Naive thymus-derived CD8-positive, alpha-beta T cell (primary cell): ENCODE data around the gene C19orf53. TPM values are rescaled to one million over a fixed set of nuclear protein-coding genes. Genes with fewer than 3 reads are reported as not detected.

Source experiments
- ATAC-seq, 2 donors: fragments of 150-1000 bp; cut with Tn5 transposase in 1 of 2; sonication (Bioruptor Pico), chemical (Tn5 transposase) in 1 of 2; 1 replicate in 1 of 2; 2 replicates in 1 of 2; pipeline ENCODE4 v1.10.0; 2021; ENCODE audit warnings: mild to moderate bottlenecking in 2 of 2, moderate library complexity in 2 of 2
- POLR2A ChIA-PET: fragments of 350-600 bp; sonication (Branson Sonifier 250); formaldehyde crosslinking; loops from one replicate; lab custom pipeline; 2021; ENCODE audit warnings: antibody characterized with exemption; lab: Charles Lee
- DNase-seq, 10 donors: peaks; one replicate each; pipeline versions ENCODE4 v3.0.0 to v3.0.0-alpha.2; 2020 to 2022
- H3K27ac Mint-ChIP-seq, 10 donors: one replicate each; pipeline ENCODE4 v1.8.0; 2020 to 2022; ENCODE audit warnings: mild to moderate bottlenecking in 10 of 10, mixed read lengths in 10 of 10, moderate library complexity in 4 of 10, inconsistent platforms in 1 of 10
- H3K27me3 Mint-ChIP-seq, 5 donors: one replicate each; pipeline ENCODE4 v1.8.0; 2021 to 2022; ENCODE audit warnings: mixed read lengths in 5 of 5
- H3K36me3 Mint-ChIP-seq, 3 donors: one replicate each; pipeline ENCODE4 v1.8.0; 2020 to 2022; ENCODE audit warnings: mixed read lengths in 3 of 3, mild to moderate bottlenecking in 2 of 3, inconsistent platforms in 1 of 3
- H3K4me1 Mint-ChIP-seq, 4 donors: one replicate each; pipeline ENCODE4 v1.8.0; 2021 to 2022; ENCODE audit warnings: mixed read lengths in 4 of 4
- H3K4me3 Mint-ChIP-seq, 10 donors: one replicate each; pipeline ENCODE4 v1.8.0; 2020 to 2022; ENCODE audit warnings: mild to moderate bottlenecking in 10 of 10, mixed read lengths in 10 of 10, moderate library complexity in 6 of 10, inconsistent platforms in 1 of 10
- H3K9me3 Mint-ChIP-seq, 9 donors: one replicate each; pipeline ENCODE4 v1.8.0; 2020 to 2022; ENCODE audit warnings: mixed read lengths in 9 of 9, mild to moderate bottlenecking in 3 of 9, inconsistent platforms in 1 of 9, moderate library complexity in 1 of 9
- polyA plus RNA-seq, 3 donors: library from polyadenylated mRNA; unstranded; fragments of 300-500 nt; fragmentation: Illumina TruSeq; gene quantifications; one replicate each; pipeline ENCODE4 v1.2.3, GENCODE V29; 2021
- total RNA-seq, 8 experiments: library from RNA in 2 of 8; stranded (reverse) in 2 of 8; gene quantifications; one replicate each; pipeline ENCODE4 v1.2.3 and lab custom pipeline; 2021 to 2026

C19orf53 gene
- total and polyA plus RNA-seq, 5 experiments from 2014 or later = 74.1 to 324 (median 248) TPM

GRCh38 chr19:13819238-13819637 lies 45.0 kb downstream of the C19orf53 start:
- H3K27ac Mint-ChIP-seq = no peak overlapping the region
- DNase-seq (no peak), ATAC-seq (no peak)
- POLR2A ChIA-PET = interaction anchor here (0.6 kb wide), 1 partner anchor 39 kb away, joined by 9 read pairs; no protein-coding TSS in a partner anchor
- no peaks in the 10 kb centered on the region for H3K9me3 Mint-ChIP-seq
- peaks cover 0 to 17% (median 6%) of the 10 kb centered on the region in 4 donors for H3K4me1 Mint-ChIP-seq
- no peak overlapping the region for H3K4me3 Mint-ChIP-seq
- H3K27me3 Mint-ChIP-seq = no peaks in the 10 kb centered on the region
- peaks cover 0 to 26% (median 10%) of the 10 kb centered on the region in 3 donors for H3K36me3 Mint-ChIP-seq

DNA sequence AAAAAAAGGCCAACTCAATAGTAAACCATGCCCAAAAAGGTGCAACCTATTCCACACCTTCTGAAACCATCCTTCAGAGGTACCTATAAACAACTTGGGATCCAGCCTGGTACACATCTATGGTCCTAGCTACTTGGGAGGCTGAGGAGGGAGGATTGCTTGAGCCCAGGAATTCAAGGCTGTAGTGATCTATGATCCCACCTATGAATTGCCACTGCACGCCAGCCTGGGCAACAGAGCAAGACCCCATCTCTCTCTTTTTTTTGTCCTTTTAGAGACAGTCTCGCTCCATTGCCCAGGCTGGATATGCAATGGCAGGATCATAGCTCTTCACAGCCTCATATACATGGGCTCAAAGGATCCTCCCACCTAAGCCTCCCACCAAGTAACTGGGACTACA lies 47.0 kb downstream of the C19orf53 start:
- no peaks in the 10 kb centered on the region for H3K9me3 Mint-ChIP-seq
- POLR2A ChIA-PET = interaction anchor here (0.6 kb wide), 2 partner anchors 14 to 31 kb away, joined by 3 to 6 read pairs; no protein-coding TSS in a partner anchor
- DNase-seq = no peak
- H3K27me3 Mint-ChIP-seq = no peaks in the 10 kb centered on the region
- H3K36me3 Mint-ChIP-seq = peaks cover 0 to 26% (median 10%) of the 10 kb centered on the region in 3 donors
- no peak overlapping the region for H3K4me3 Mint-ChIP-seq
- peaks cover 0 to 11% (median 6%) of the 10 kb centered on the region in 4 donors for H3K4me1 Mint-ChIP-seq
- ATAC-seq = no peak
- H3K27ac Mint-ChIP-seq = no peak overlapping the region

DNA sequence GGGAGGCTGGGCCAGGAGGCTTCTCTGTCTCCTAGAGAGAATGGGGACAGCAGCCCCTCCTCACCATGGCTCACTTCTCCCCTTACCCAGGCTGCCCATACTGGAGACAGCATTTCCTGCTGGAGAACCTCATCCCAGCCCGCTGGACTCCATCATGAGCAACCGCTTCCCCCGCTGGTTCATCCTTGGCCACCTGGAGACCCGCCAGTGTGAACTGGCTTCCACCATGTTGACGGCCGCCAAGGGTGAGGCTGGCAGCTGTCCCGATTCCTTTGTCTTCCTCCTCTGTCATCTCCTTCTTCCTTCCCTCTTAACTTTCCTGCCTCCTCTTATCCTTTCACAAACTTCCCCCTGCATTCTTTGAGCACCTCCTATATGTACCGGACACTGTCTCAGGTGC lies 49.0 kb downstream of the C19orf53 start:
- H3K36me3 Mint-ChIP-seq = peaks cover 0 to 27% (median 6%) of the 10 kb centered on the region in 3 donors
- peak overlapping the region in 1 of 10 donors; percentile 54 for H3K27ac Mint-ChIP-seq
- H3K4me3 Mint-ChIP-seq = no peak overlapping the region
- DNase-seq = no peak
- POLR2A ChIA-PET = no interaction called here
- no peak for ATAC-seq
- H3K27me3 Mint-ChIP-seq = no peaks in the 10 kb centered on the region
- no peaks in the 10 kb centered on the region for H3K9me3 Mint-ChIP-seq
- peaks cover 0 to 6% (median 5%) of the 10 kb centered on the region in 4 donors for H3K4me1 Mint-ChIP-seq

DNA sequence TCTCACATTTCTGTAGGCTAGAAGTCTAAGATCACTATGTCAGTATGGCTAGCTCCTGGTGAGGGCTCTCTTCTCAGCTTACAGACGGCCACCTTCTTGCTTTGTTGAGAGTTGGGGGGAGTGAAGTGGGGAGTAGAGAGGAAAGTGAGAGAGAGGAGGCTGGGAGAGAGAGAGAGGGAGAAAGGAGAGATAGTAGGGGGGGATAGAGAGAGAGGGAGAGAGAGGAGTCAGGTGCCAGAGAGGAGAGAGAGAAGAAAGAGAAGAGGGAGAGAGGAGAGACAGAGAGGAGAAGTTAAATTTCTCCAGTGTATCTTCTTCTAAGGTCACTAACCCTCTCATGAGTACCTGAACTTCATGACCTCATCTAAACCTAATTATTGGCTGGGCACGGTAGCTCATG lies 49.6 kb downstream of the C19orf53 start:
- no peaks in the 10 kb centered on the region for H3K9me3 Mint-ChIP-seq
- peaks cover 0 to 6% (median 6%) of the 10 kb centered on the region in 4 donors for H3K4me1 Mint-ChIP-seq
- no peak for ATAC-seq
- H3K27me3 Mint-ChIP-seq = no peaks in the 10 kb centered on the region
- no peak for DNase-seq
- peaks cover 0 to 27% (median 5%) of the 10 kb centered on the region in 3 donors for H3K36me3 Mint-ChIP-seq
- peak overlapping the region in 2 of 10 donors; percentile 57 to 62 for H3K27ac Mint-ChIP-seq
- POLR2A ChIA-PET = interaction anchor here (1.1 kb wide), 1 partner anchor 10 kb away, joined by 4 read pairs; no protein-coding TSS in a partner anchor
- no peak overlapping the region for H3K4me3 Mint-ChIP-seq

- Mint-ChIP-seq H3K27ac (no peak overlapping the region), H3K4me1 (peaks cover 0 to 6% (median 6%) of the 10 kb centered on the region in 4 donors), H3K9me3 (no peaks in the 10 kb centered on the region), H3K36me3 (peaks cover 0 to 28% (median 5%) of the 10 kb centered on the region in 3 donors), H3K4me3 (no peak overlapping the region), H3K27me3 (no peaks in the 10 kb centered on the region)
- no peak for DNase-seq
- POLR2A ChIA-PET = interaction anchor here (0.6 to 1.1 kb wide), 2 partner anchors 11 to 14 kb away, joined by 4 to 7 read pairs; no protein-coding TSS in a partner anchor
- ATAC-seq = no peak
Measured at GRCh38 chr19:13824703-13825102, 50.4 kb downstream of the C19orf53 start.

GRCh38 chr19:13825489-13826441 lies 51.5 kb downstream of the C19orf53 start:
- ATAC-seq (no peak), DNase-seq (no peak)
- no peaks in the 10 kb centered on the region for H3K9me3 Mint-ChIP-seq
- H3K36me3 Mint-ChIP-seq = peaks cover 0 to 18% (median 5%) of the 10 kb centered on the region in 3 donors
- POLR2A ChIA-PET = interaction anchor here (1.4 kb wide), 1 partner anchor 11 kb away, joined by 5 read pairs; no protein-coding TSS in a partner anchor
- no peaks in the 10 kb centered on the region for H3K27me3 Mint-ChIP-seq
- peaks cover 0 to 6% (median 6%) of the 10 kb centered on the region in 4 donors for H3K4me1 Mint-ChIP-seq
- peak overlapping the region in 1 of 10 donors; percentile 48 for H3K27ac Mint-ChIP-seq
- H3K4me3 Mint-ChIP-seq = no peak overlapping the region

DNA sequence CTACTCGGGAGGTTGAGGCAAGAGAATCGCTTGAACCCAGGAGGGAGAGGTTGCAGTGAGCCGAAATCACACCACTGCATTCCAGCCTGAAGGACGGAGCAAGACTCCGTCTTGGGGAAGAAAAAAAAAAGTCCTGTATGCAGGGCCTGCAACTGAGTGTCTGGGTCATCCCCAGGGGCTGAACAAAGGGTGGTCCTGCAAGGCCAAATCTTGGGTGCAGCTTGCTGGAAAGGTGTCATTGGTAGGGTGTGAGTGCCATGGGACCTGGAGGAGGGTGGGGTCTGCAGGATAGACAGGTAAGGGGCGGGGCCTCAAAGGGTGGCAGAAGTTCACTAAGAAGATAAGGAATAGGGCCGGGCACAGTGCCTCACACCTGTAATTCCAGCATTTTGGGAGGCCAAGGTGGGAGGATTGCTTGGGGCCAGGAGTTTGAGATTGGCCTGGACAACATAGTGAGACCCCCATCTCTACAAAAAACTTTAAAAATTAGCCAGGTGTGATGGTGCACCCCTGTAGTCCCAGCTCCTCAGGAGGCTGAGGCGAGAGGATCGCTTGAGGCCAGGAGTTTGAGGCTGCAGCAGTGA lies 52.5 kb downstream of the C19orf53 start:
- H3K36me3 Mint-ChIP-seq = peaks cover 0 to 14% (median 5%) of the 10 kb centered on the region in 3 donors
- no peak overlapping the region for H3K27ac Mint-ChIP-seq
- H3K4me3 Mint-ChIP-seq = no peak overlapping the region
- H3K4me1 Mint-ChIP-seq = peaks cover 0 to 6% (median 6%) of the 10 kb centered on the region in 4 donors
- ATAC-seq (no peak), DNase-seq (no peak)
- no peaks in the 10 kb centered on the region for H3K9me3 Mint-ChIP-seq
- no peaks in the 10 kb centered on the region for H3K27me3 Mint-ChIP-seq
- POLR2A ChIA-PET = interaction anchor here (0.7 to 1.5 kb wide), 3 partner anchors 10 to 863 kb away, joined by 3 to 6 read pairs (median 5); partner anchors contain the start of gene ZNF333

- no peaks in the 10 kb centered on the region for H3K9me3 Mint-ChIP-seq
- POLR2A ChIA-PET = interaction anchor here (0.7 to 1.5 kb wide), 4 partner anchors 8 to 862 kb away, joined by 3 to 6 read pairs (median 4); partner anchors contain the start of gene ZNF333
- DNase-seq = no peak
- peaks cover 0 to 6% (median 6%) of the 10 kb centered on the region in 4 donors for H3K4me1 Mint-ChIP-seq
- peak overlapping the region in 5 of 10 donors; percentile 2 to 42 (median 14) for H3K27ac Mint-ChIP-seq
- ATAC-seq = no peak
- H3K36me3 Mint-ChIP-seq = peaks cover 0 to 10% (median 5%) of the 10 kb centered on the region in 3 donors
- H3K27me3 Mint-ChIP-seq = no peaks in the 10 kb centered on the region
- peak overlapping the region in 1 of 10 donors; percentile 39 for H3K4me3 Mint-ChIP-seq
Measured at GRCh38 chr19:13827656-13828055, 53.4 kb downstream of the C19orf53 start.

Other genes starting within 250 kb of the C19orf53 start
- gene MRI1, start 9.9 kb upstream of the C19orf53 start, total RNA-seq = 10 to 100 TPM; 83.3 to 85.1 TPM
- 10 to 100 TPM in 2 of 3 donors, 1 to 10 TPM in 1; 6.4 to 15.5 (median 11.6) TPM for gene MRI1, start 9.9 kb upstream of the C19orf53 start, polyA plus RNA-seq
- gene ZSWIM4, start 21.0 kb downstream of the C19orf53 start, total RNA-seq = 1 to 10 TPM; 7.8 to 8.1 TPM
- gene ZSWIM4, start 21.0 kb downstream of the C19orf53 start, polyA plus RNA-seq = 1 to 10 TPM in 2 of 3 donors, under 1 TPM in 1; 0.30 to 1.5 (median 1.1) TPM
- not detected for gene NANOS3, start 102.7 kb downstream of the C19orf53 start, total RNA-seq
- gene NANOS3, start 102.7 kb downstream of the C19orf53 start, polyA plus RNA-seq = not detected
- gene BRME1, start 131.7 kb downstream of the C19orf53 start, total RNA-seq = 1 to 10 TPM; 3.0 to 3.7 TPM
- under 1 TPM; 0.49 to 0.94 (median 0.76) TPM for gene BRME1, start 131.7 kb downstream of the C19orf53 start, polyA plus RNA-seq
- gene CC2D1A, start 131.7 kb downstream of the C19orf53 start, total RNA-seq = 10 to 100 TPM; 29.7 to 30.7 TPM
- gene CC2D1A, start 131.7 kb downstream of the C19orf53 start, polyA plus RNA-seq = 10 to 100 TPM in 1 of 3 donors, 1 to 10 TPM in 2; 4.3 to 10.5 (median 5.5) TPM
- not detected for gene PODNL1, start 164.0 kb downstream of the C19orf53 start, total RNA-seq
- gene PODNL1, start 164.0 kb downstream of the C19orf53 start, polyA plus RNA-seq = not detected
- 10 to 100 TPM; 93.5 to 93.6 TPM for gene DCAF15, start 178.1 kb downstream of the C19orf53 start, total RNA-seq
- 1 to 10 TPM; 2.9 to 6.0 (median 3.4) TPM for gene DCAF15, start 178.1 kb downstream of the C19orf53 start, polyA plus RNA-seq
- 10 to 100 TPM; 17.1 to 18.8 TPM for gene RFX1, start 231.9 kb downstream of the C19orf53 start, total RNA-seq
- gene RFX1, start 231.9 kb downstream of the C19orf53 start, polyA plus RNA-seq = 1 to 10 TPM in 2 of 3 donors, under 1 TPM in 1; 0.84 to 1.1 (median 1.0) TPM